ENCODE measurements around the gene STK32B.
A peak's percentile ranks its signal among the peaks of the same experiment; 100 is the strongest.

GRCh38 chr4:5399790-5400421 is 348.6 kb downstream of the STK32B start:
- TF ChIP-seq CTCF (IDR thresholded peaks at IDR 0.05) (peak in 11 of 12 donors; percentile 26 to 64 (median 52)), POLR2A (IDR thresholded peaks at IDR 0.05) (no peak)

All from heart left ventricle (tissue), 13 donors.